HFF-Myc (cell line): ENCODE results near the gene TXNRD1.

Experiments used
- DNase-seq: peaks from one replicate; pipeline ENCODE4 v3.0.0-alpha.2; 2011; ENCODE audit warnings: low read depth; ENCODE audit errors: extremely low read depth
- H3K4me3 ChIP-seq: replicated peaks from 2 replicates; pipeline ENCODE4 v1.5.1; 2011; ENCODE audit warnings: low read depth, mild to moderate bottlenecking, control low read depth, low read length
- CTCF ChIP-seq: IDR thresholded peaks from 2 replicates; pipeline ENCODE4 v1.5.1; 2012; ENCODE audit warnings: mild to moderate bottlenecking, low read depth, low read length, control low read depth; ENCODE audit errors: missing control alignments

The TXNRD1 gene

GRCh38 chr12:104354167-104354867 is 138.7 kb downstream of the TXNRD1 start:
- no peak for TF ChIP-seq CTCF
- no peak for DNase-seq
- H3K4me3 ChIP-seq = no peak overlapping the region

GRCh38 chr12:104354868-104355570 is 139.4 kb downstream of the TXNRD1 start:
- DNase-seq = no peak
- TF ChIP-seq CTCF = no peak
- no peak overlapping the region for H3K4me3 ChIP-seq

GRCh38 chr12:104355630-104356029 is 140.1 kb downstream of the TXNRD1 start:
- TF ChIP-seq CTCF = no peak
- H3K4me3 ChIP-seq = no peak overlapping the region
- DNase-seq = no peak

- no peak overlapping the region for H3K4me3 ChIP-seq
- DNase-seq = no peak
- TF ChIP-seq CTCF = no peak
Measured at GRCh38 chr12:104356231-104357115, 140.9 kb downstream of the TXNRD1 start.

- TF ChIP-seq CTCF = no peak
- no peak for DNase-seq
- no peak overlapping the region for H3K4me3 ChIP-seq
Measured at GRCh38 chr12:104357421-104357952, 141.9 kb downstream of the TXNRD1 start.

GRCh38 chr12:104358353-104359003 is 142.9 kb downstream of the TXNRD1 start:
- peak; percentile 77 for TF ChIP-seq CTCF
- H3K4me3 ChIP-seq = no peak overlapping the region
- no peak for DNase-seq
